ENCODE measurements around the gene PRKN. TPM values are rescaled to one million over a fixed set of nuclear protein-coding genes. Genes with fewer than 3 reads are reported as not detected.

Gene PRKN
- total RNA-seq, 1 experiment from 2014 or later = 0.46 TPM

DNA sequence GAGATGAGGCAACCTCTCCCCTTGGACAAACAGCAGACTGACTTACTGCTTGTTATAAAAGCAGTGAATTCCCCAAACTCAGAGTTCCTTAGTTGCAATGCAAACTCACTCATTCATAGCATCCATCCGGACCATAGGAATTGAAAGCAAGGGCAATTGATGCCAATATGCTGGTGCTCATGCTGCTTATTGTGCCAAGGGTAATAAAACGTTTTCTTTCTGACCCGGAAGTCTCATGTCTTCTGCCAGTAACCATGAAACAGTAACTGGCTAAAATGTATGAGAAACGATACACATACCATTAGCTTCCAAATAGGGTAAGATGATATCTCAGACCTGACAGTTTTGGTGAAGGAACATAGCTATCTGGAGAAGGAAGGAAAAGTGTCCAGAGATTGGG is 18.1 kb downstream of the PRKN start:
- no peak overlapping the region for H3K4me3 ChIP-seq (ENCODE audit: low read depth in 2 of 2, low read length in 2 of 2)
- intact Hi-C loops (cut with micrococcal nuclease; ENCODE audit: unreplicated experiment) (no loop called here), in situ Hi-C loops (cut with HindIII; ENCODE audit: low pct_unique_long_range_greater_than_20kb, low sequenced_read_pairs) (no loop called here)
- no TSS peak for BruUV-seq (replicated peaks)
- no peaks in the 10 kb centered on the region for H3K36me3 ChIP-seq (ENCODE audit: control insufficient read depth, insufficient read depth, low read length)
- ATAC-seq (no peak), DNase-seq (ENCODE audit: low read depth, low spot score) (no peak)
- H3K4me1 ChIP-seq (ENCODE audit: control insufficient read depth, insufficient read depth, low read length) = no peaks in the 10 kb centered on the region
- no peak overlapping the region for H3K27ac ChIP-seq (ENCODE audit: low read length)
- no peak for TF ChIP-seq REST (IDR thresholded peaks at IDR 0.05; ENCODE audit: insufficient read depth in 1 of 2, low read depth in 2 of 2, low read length in 1 of 2)
- no peak for TF ChIP-seq SIN3A (IDR thresholded peaks at IDR 0.05; ENCODE audit: borderline replicate concordance, insufficient read depth, low read depth, low read length)
- TF ChIP-seq POLR2AphosphoS5 (IDR thresholded peaks at IDR 0.05; ENCODE audit: low read depth, low read length) = no peak
- no peak for TF ChIP-seq CTCF (IDR thresholded peaks at IDR 0.05)
- no peak for TF ChIP-seq TCF7L2 (IDR thresholded peaks at IDR 0.05; ENCODE audit: low read depth, low read length)
- no peaks in the 10 kb centered on the region for H3K27me3 ChIP-seq (ENCODE audit: control insufficient read depth, insufficient read depth, low read length)
- ChIA-PET POLR2A (no interaction called here), CTCF (no interaction called here)
- no peaks in the 10 kb centered on the region for H3K9me3 ChIP-seq (ENCODE audit: control insufficient read depth, insufficient read depth, low read depth, low read length)

DNA sequence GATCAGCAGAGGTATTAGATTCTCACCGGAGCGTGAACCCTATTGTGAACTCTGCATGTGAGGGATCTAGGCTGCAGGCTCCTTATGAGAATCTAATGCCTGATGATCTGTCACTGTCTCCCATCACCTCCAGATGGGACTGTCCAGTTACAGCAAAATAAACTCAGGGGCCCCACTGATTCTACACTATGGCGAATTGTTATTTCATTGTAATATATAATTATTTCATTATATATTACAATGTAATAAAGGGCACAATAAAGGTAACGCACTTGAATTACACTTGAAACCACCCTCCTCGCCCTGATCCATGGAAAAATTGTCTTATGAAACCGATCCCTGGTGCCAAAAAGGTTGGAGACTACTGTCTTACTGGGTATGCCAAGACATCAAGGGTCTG is 18.6 kb downstream of the PRKN start:
- H3K36me3 ChIP-seq (ENCODE audit: control insufficient read depth, insufficient read depth, low read length) = no peaks in the 10 kb centered on the region
- H3K27ac ChIP-seq (ENCODE audit: low read length) = no peak overlapping the region
- H3K27me3 ChIP-seq (ENCODE audit: control insufficient read depth, insufficient read depth, low read length) = no peaks in the 10 kb centered on the region
- intact Hi-C loops (cut with micrococcal nuclease; ENCODE audit: unreplicated experiment) (no loop called here), in situ Hi-C loops (cut with HindIII; ENCODE audit: low pct_unique_long_range_greater_than_20kb, low sequenced_read_pairs) (no loop called here)
- TF ChIP-seq REST (IDR thresholded peaks at IDR 0.05; ENCODE audit: insufficient read depth in 1 of 2, low read depth in 2 of 2, low read length in 1 of 2) (no peak), TCF7L2 (IDR thresholded peaks at IDR 0.05; ENCODE audit: low read depth, low read length) (no peak), SIN3A (IDR thresholded peaks at IDR 0.05; ENCODE audit: borderline replicate concordance, insufficient read depth, low read depth, low read length) (no peak), CTCF (IDR thresholded peaks at IDR 0.05) (no peak), POLR2AphosphoS5 (IDR thresholded peaks at IDR 0.05; ENCODE audit: low read depth, low read length) (no peak)
- H3K4me3 ChIP-seq (ENCODE audit: low read depth in 2 of 2, low read length in 2 of 2) = no peak overlapping the region
- ChIA-PET CTCF (no interaction called here), POLR2A (no interaction called here)
- ATAC-seq (no peak), DNase-seq (ENCODE audit: low read depth, low spot score) (no peak)
- no peaks in the 10 kb centered on the region for H3K9me3 ChIP-seq (ENCODE audit: control insufficient read depth, insufficient read depth, low read depth, low read length)
- no TSS peak for BruUV-seq (replicated peaks)
- no peaks in the 10 kb centered on the region for H3K4me1 ChIP-seq (ENCODE audit: control insufficient read depth, insufficient read depth, low read length)
